GM10266 (cell line): ENCODE measurements around the gene DLGAP4.
A peak's percentile ranks its signal among the peaks of the same experiment; 100 is the strongest.

ENCODE experiments used
- DNase-seq: peaks from one replicate; pipeline ENCODE4 v3.0.0; 2012; ENCODE audit errors: extremely low spot score
- TF ChIP-seq, protein P1 (sequence below): IDR thresholded peaks from 2 replicates; pipeline ENCODE4 v1.5.1; 2012; ENCODE audit warnings: mild to moderate bottlenecking, low read depth; ENCODE audit not compliant: control insufficient read depth, insufficient read depth; ENCODE audit errors: missing control alignments

DLGAP4 gene

DNA sequence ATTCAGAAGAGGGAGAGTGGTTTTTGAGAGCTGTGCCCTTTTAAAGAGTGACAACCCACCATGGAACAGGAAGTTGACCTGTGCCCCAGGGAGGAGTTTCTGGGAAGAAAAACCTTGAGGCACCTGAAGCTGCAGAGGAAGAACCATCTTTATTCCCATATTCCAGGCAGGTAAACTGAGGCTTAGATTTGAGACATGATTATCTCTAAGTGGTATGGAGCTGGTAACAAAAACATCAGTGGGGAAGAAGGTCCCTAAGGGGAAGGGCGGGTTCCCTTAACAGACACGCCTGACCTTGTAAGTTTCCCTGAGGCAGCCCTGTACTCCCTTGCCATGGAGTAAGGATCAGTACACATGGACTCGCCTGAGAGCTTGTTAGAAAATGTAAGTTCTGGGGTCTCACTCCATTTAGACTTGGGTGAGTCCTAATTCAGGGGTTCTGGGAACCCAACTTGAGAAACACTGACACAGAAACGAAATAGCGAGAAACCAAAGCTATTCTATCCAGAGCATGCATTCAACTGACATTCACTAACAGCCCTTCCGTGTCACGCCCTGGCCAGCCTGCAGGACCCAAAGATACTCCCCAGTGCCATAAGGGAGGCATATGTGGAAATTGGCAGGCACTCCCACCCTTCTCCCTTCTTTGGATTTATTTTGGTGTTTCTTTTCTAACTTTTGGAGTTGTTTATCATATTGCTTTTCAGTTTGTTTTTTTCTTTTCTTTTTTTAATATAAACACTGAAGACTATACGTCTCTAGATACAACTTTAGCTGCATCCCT, 90.9 kb downstream of the DLGAP4 start:
- TF ChIP-seq, protein P1, sequence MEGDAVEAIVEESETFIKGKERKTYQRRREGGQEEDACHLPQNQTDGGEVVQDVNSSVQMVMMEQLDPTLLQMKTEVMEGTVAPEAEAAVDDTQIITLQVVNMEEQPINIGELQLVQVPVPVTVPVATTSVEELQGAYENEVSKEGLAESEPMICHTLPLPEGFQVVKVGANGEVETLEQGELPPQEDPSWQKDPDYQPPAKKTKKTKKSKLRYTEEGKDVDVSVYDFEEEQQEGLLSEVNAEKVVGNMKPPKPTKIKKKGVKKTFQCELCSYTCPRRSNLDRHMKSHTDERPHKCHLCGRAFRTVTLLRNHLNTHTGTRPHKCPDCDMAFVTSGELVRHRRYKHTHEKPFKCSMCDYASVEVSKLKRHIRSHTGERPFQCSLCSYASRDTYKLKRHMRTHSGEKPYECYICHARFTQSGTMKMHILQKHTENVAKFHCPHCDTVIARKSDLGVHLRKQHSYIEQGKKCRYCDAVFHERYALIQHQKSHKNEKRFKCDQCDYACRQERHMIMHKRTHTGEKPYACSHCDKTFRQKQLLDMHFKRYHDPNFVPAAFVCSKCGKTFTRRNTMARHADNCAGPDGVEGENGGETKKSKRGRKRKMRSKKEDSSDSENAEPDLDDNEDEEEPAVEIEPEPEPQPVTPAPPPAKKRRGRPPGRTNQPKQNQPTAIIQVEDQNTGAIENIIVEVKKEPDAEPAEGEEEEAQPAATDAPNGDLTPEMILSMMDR: no peak
- DNase-seq: no peak

DNA sequence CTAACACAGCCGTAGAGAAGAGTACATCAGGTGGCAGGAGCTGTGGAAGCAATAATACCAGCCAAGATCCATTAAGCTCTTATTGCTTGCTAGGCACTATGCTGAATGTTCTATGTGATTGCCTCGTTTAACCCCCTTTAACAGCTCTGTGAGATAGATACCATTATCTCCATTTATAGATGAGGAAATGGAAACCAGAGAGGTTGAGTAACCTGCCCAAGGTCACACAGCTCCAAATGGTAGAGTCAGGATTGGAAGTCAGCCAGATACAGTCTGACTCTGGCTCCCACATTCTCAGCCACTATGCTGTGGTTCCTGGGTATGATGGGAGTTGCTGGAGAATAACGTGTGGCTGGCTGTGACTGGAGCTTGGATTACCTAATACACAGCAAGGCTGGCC, 92.4 kb downstream of the DLGAP4 start:
- DNase-seq: no peak
- TF ChIP-seq, protein P1: no peak

DNA sequence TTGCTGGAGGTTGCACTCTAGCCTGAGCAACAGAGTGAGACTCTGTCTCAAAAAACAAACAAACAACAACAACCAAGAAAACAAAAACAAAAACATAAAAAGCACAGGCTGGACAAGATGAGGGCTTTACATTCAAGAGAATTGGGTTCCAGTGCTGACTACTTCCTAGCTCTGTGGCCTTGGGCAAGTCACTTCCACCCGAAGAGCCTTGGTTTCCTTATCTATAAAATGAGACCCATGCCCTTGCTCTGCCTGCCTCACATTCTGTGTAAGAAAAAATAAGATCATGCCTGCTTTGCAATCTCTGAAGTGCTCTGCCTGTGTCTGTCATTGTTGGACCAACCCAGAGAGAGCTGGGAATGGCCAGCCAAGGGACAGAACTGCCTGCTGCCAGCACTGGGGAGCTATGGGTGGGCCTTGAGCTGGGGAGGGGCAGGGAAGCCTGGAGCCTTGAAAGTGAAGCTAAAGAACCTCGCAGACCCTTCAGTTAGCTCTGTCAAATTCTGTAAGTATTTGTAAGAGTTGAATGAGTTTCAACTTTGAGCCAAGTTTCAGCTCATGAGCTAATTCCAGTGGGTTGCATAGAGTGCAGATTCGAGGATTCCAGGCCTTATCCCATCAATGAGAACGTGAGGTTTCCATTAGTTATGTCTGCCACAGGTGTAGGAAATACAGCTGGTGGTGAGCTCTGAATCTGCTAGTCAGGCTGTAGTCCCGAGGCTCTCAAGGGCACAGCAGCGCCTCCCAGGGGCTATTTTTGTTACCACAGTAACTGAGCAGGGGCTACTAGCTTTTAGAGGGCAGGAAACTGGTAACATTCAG, 93.2 kb downstream of the DLGAP4 start:
- TF ChIP-seq, protein P1: peak; percentile 53
- peak; percentile 67 for DNase-seq

DNA sequence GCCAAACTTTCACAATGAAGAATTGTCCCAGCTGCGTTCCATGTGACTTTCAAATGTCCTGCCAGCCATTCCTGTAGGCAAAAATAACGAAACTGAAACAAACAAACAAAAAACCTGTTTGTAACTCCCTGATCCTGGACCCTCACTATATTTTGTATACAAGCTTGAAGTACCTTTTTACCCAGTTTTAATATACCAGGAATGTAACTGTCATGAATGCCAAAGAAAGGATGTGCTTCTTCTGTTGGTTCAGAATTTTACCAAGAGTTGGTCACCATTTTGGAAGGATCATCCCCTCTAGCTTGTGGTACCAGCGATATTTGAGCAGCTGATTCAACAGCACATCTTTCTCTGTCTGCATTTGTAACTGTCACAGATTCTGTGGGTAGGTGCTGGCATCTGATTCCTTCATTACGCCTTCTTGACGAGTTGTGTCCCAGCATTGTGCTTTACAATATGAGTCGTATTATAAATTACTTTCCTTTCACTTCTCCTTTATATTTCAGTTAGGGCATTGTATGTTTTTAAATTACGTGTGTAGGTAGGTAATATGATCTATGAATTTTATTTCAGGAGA, 93.9 kb downstream of the DLGAP4 start:
- no peak for DNase-seq
- TF ChIP-seq, protein P1: no peak

DNA sequence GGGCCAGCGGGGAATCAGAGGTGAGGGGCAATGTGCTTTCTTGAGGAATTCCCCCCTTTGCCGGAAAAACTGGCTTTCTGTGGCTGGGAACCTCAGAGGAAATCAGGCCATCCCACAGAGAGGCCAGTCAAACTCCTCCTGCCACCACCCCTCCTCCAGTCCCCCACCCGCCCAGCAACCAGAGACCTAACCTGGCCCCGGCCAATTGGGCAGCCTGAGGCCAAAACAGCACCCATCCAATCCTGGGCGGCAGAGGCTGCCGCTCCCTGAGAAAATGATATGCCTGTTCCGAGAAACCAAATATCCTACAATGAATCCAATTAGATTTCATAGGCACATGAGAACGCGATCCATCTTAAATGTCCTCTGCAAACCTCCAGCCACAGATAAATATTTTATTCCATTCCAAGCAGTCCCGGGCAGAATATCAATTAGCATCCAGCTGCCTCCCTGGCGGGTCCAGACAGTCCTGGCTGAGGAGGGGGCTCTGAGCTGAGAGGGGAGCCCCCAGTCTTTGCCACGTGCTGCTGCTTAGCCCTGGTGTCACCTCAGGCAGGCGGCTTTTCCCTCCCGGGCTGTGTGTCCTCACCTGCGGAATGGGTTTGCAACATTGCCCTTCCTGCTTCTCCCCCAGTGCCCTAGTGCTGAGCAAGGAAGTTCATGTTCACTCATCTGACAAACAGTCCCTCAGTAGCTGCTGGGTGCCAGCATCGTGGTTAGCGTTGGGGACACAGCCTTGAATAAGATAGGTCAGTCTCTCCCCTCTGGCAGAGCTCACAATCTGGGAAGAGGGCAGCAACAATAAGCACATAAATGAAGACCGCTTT, 95.0 kb downstream of the DLGAP4 start:
- DNase-seq: no peak
- TF ChIP-seq, protein P1: no peak

DNA sequence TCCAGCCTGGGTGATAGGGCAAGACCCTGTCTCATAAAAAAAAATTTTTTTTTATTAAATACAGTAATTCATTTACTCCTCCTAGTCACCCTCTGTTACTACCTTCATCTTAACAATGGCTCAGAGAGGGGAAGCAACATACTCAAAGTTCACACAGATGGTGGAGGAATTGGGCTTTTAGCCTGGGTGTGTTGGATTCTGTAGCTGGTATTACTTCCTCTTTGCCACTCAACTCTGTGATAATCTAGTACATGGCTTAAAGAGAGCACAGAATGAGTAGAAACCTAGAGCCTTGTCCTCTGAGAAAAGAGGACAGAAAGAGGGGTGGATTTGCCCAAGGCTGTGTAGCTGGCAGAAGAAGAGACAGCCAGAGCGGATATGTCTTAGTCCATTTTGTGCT, 96.6 kb downstream of the DLGAP4 start:
- DNase-seq: no peak
- TF ChIP-seq, protein P1: no peak
